ENCODE measurements around the gene TRAPPC3L.

- TF ChIP-seq CTCF (conservative IDR thresholded peaks at IDR 0.05), result no peak
- no peak for TF ChIP-seq ZFX (IDR thresholded peaks at IDR 0.05)
Observed at GRCh38 chr6:116568821-116569755, 23.6 kb upstream of the TRAPPC3L start.
